TTC549 (cell line): Measurements from ENCODE around the gene SMARCD1.
A peak's percentile ranks its signal among the peaks of the same experiment; 100 is the strongest.
"Not testable (repeated sequence)": the region's sequence is repeated elsewhere in the genome, so short reads cannot be mapped to it uniquely, and the experiment has no call there.

Experiments
- FAIRE-seq: peaks from 2 replicates; lab custom pipeline; 2012; peaks lifted over from hg19 to GRCh38; lab: Jason Lieb, UNC

SMARCD1 gene

DNA sequence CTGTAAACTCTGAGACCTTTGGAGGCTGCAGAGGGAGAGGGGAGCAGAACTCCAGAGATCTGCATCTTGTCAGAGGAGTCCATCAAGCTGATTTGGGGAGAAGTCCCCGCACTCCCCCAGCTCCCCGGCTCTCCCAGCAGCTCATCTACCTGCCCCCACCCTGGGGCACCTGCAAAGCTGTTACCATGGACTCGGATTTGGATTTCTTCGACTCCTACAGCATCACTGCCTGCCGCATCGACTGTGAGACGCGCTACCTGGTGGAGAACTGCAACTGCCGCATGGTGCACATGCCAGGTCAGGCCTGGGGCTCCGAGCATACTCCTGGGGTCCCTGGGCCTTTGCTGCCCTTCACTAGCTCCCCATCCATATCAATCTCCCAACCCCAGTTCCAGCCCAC lies 6.9 kb upstream of the SMARCD1 start:
- no peak for FAIRE-seq

DNA sequence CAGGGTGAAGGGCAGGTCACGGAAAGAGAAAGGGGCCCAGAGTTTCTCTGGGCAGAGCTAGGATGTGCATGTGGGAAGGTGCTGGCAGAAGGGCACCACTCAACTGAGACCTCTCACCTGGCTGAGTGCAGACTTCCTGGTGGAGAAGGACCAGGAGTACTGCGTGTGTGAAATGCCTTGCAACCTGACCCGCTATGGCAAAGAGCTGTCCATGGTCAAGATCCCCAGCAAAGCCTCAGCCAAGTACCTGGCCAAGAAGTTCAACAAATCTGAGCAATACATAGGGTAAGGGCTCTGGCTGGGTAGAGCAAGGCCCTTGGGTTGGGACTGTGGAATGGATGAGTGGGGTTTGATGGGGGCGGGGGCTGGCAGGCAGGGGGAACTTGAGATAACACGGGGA lies 5.4 kb upstream of the SMARCD1 start:
- FAIRE-seq, result no peak

DNA sequence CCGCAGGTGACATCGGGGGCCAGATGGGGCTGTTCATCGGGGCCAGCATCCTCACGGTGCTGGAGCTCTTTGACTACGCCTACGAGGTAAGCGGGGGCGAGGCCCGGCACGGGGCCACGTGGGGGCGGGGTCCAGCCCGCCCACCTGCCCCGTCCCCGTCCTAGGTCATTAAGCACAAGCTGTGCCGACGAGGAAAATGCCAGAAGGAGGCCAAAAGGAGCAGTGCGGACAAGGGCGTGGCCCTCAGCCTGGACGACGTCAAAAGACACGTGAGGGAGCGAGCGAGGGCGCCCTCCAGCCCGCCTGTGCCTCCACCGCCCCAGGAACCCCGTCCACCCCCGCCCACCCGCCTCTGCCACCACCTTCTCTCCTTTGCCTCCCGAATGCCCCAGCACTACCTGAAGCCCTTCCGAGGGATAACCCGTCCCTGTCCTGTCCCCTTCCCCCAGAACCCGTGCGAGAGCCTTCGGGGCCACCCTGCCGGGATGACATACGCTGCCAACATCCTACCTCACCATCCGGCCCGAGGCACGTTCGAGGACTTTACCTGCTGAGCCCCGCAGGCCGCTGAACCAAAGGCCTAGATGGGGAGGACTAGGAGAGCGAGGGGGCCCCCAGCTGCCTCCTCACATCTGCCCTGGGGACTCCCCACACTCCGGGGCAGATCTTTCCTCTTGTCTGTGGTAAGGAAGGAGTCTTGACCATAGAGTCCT lies 3.9 kb upstream of the SMARCD1 start:
- FAIRE-seq, result no peak

DNA sequence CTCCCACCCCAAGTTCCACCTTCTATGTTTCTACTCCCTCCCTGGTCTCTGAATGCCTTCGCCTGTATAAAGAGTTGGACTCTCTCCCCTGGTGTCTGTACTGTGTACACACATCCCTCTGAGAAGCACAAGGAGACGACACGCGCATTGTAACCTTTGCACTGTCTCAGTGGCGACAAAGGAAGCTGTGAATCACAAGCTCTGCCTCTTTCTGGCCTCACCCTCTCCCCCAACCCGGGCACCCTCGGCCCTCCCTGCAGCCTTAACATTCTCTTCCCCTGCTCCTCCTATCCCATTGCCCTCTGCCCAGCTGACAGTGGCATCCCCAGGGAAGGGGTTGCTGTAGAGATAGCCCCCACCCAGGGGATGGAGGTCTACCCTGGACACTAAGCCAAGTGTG lies 2.5 kb upstream of the SMARCD1 start:
- FAIRE-seq, result no peak

DNA sequence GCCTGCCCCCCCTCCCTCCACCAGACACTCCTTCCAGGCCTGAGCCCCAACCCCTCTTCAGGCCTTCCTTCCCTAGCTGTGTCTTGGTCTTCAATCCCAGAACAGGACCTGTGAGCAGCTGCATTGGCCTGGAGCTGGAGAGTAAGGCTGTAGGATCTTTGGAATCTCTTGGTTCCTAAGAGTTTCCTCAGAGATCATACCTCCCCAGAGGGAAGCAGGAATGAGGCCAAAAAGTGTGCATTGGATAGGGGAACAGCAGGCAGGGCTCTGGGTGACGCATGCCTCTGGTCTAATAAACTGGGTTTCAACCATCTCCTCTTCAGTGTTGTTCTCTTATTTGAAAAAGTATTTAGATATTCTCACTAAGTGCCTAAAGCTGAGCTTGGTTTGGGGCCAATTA lies 1.8 kb upstream of the SMARCD1 start:
- no peak for FAIRE-seq

DNA sequence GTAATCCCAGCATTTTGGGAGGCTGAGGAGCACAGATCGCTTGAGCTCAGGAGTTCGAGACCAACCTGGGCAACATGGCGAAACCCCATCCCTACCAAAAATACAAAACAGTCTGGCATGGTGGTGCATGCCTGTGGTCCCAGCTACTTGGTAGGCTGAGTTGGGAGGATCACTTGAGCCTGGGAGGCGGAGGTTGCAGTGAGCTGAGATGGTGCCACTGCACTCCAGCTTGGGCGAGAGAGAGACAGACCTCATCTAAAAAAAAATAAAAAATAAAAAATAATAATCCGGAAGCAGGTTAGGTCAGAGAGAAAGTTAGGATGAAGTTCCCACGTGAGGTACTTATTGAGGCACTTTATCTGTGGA lies 750 bp upstream of the SMARCD1 start:
- not testable (repeated sequence) for FAIRE-seq

DNA sequence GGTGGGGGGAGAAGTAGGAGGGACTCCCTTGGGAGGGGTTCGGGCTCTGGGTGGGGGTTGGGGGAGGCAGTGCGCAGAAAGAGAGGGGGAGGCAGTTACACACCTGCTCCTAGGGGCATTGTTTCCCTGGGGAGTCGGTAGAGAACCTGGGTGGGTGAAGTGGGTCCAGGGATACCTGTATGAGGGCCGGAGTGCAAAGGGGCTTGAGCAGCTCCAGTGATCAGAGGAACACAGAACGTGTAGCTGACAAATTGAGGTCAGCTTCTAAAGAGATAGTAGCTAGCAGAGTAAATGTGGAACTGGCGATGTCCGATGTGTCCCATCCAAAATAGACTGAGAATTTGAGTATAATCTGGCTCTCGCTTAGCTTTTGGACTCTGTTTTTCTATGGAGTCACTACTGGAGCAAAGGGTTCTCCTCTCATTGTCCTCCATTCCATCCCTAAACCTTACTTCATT lies 502 bp downstream of the SMARCD1 start:
- FAIRE-seq, result no peak

DNA sequence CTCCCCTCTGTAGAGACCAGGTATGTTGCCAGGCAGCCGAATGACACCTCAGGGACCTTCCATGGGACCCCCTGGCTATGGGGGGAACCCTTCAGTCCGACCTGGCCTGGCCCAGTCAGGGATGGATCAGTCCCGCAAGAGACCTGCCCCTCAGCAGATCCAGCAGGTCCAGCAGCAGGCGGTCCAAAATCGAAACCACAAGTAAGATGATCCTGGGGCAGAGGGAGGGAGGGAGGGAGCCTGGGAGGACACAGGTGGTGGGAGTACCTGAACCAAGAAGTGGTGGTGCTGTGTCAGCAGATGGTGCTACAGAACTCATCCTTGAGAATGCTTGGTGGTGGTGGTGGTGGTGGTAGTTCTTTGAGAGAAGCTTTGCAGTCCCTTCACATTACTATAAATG lies 1.0 kb downstream of the SMARCD1 start:
- no peak for FAIRE-seq

DNA sequence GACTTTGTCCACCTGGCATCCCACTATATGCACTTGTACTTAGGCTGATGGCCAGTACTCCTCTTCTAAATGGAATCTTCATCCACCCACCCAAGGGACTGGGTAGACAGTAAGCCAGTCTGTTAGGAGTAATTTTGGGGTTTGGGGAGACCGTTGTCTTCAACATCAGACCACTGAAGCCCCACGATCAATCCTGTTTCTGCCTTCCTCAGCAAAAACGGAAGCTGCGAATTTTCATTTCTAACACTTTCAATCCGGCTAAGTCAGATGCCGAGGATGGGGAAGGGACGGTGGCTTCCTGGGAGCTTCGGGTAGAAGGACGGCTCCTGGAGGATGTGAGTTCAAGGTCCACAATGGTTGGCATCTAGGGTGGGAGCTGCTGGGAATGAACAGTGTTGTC lies 2.0 kb downstream of the SMARCD1 start:
- FAIRE-seq, result no peak

DNA sequence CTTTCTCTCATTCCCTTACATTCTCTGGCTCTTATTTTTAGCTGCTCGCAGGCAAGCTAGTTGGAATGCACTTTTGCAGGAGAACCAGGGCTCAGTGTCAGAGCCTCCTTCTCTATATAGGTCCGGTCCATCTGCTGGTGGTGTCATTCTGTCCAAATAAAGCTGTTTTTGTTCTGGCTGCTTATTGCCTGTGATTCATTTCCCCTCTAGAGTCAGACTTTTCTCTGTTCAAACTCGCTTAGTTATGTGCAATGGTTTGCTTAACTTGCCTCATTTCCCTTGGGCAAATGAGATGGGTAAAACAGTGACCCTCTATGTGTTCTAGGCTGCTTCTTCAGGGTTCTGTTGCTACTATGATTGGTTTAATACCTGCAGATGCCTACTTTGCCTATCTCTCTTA lies 2.9 kb downstream of the SMARCD1 start:
- FAIRE-seq, result no peak

DNA sequence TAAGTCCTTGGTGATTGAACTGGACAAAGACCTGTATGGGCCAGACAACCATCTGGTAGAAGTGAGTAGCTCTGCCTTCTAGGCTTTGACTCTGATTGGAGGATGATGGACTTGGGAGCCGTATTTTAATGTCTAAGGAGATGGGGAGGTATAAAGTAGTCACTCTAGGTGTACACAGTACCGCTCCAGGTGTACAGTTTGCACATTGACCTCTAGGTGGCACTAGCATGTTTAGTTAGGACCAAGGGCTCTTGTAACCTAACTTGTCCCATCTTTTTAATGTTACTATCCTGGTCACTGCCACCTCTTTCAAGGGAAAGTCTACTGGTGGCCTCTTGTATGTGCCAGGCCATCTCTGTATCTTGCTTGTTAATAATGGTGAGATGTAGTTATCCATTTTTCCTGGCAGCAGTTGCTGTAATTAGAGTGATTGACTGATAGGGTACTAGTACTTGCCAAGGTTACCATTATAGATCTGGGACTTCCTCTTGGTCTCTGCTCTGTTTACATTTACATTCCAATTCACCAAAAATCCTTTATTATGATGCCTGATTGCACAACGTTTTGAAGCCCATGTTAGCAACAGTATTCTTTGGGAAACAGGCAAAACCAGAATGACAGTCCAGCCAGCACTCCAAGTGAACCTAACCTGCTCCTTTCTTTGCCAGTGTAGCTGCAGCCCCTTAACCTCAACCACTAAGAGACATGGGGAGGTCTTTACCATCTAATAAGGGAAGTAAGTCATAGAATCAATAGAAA lies 3.6 kb downstream of the SMARCD1 start:
- FAIRE-seq, result no peak

DNA sequence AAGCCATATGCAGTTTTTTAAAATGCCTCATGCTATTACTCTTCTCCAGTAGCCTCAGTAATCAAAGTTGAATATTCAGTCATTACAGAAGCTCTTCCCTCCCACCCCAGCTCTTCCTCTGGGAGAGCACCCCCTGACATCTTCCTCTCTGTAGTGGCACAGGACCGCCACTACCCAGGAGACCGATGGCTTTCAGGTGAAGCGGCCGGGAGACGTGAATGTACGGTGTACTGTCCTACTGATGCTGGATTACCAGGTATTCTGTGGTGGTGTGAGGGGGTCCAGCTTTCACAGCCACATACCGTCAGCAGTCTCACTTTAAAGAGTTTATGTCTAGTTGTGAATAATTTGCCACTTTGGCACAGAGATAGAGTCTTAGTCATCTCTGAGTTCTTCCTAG lies 4.6 kb downstream of the SMARCD1 start:
- no peak for FAIRE-seq

DNA sequence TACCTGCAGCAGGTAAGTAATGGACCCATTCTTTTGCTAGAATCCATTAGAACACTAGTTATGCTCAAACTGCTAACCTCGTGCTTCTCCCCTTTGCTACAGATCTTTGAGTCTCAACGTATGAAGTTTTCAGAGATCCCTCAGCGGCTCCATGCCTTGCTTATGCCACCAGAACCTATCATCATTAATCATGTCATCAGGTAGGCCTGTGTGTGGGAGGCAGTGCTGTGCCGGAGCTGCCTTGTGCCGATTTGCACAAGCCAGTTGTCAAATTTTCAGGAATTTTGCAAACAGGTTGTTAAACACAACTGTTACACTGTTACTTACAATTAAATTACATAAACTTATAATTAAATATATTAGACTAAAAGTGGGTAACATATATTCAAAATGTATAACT lies 5.2 kb downstream of the SMARCD1 start:
- no peak for FAIRE-seq

DNA sequence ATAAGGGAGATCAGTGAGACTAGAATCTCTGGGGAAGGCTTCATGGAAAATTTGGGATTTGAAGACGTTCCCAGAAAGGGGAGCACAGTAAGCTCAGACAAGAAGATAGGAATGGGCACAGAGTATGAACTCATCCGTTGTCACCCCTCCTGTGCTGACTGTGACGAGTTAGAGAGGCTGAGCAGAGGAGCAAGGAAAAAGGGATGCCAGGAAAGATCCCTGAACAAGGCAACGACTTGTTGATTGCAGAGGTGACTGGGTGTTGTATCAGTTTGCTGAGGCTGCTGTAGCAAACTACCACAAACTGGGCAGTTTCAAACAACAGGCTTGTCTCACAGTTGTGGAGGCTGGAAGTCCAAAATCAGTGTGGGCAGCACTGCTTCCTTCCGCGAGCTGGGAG lies 12.8 kb downstream of the SMARCD1 start:
- no peak for FAIRE-seq

DNA sequence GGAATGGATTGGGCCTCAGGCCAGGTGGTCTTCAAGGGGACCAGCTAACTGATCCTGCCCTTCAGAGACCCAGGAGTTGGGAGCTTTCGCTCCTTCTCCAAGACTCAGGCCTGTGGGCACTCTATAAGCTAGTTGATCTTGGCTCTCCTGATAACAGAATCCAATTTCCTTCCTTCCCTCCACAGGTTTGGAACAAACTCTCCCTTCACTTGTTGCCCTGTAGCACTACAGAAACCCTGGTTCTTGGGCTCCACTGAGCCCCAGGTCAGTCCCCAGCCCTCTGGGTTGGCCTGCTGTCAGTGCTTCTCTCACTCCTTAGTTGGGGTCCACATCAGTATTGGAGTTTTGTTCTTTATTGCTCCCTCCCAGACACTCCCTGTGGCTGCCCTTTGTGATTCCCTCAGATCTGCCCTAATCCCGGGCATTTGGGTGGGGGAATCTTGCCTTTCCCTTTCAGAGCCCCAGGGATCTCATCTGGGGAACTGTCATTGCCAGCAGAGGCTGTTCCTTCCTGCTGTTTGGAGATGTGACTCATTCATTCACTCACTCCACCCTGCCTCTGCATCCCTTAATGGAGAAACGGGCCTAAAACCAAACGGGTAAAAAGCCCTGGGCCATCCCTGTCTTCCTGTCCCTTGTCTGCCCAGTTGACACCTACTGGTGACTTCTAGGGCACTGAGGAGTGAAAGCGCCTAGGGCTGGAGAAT lies 14.3 kb downstream of the SMARCD1 start:
- no peak for FAIRE-seq

DNA sequence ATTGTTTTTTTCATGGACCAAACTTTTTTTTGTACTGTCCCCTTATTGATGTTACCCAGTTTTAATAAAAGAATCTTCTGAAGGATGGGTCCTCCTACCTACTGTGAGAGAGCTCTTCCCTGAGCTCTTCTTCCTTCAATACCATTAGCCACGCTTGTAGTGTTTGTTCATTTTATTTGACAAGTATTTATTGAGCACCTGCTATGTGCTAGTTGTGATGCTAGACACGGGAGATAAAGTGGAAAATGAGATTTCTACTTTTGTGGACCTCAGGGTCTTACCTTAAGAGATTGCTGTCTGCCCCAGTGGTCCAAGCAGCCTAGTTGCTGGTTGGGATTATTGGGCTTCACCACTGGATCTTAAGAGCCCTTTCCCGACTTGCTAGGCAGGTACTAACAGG lies 15.4 kb downstream of the SMARCD1 start:
- FAIRE-seq, result no peak

DNA sequence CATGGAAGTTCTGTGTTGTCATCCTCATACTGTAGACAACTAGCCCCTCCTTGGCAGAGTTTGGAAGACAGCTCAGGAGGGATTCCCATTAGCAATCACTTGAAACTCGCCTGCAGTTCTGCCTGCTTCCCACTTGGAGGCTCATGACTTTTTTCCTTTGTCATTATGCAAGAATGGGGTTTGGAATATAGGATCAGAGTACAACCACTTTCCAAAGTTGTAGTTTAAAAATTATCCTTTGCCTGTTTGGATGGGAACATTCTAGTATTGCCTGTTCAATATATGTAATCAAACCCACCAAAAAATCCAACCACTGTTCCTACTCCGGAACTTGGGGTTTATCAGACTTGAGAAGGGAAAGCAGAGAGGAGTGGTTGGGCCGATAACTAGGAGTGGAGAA lies 16.5 kb downstream of the SMARCD1 start:
- peak; percentile 74 for FAIRE-seq

DNA sequence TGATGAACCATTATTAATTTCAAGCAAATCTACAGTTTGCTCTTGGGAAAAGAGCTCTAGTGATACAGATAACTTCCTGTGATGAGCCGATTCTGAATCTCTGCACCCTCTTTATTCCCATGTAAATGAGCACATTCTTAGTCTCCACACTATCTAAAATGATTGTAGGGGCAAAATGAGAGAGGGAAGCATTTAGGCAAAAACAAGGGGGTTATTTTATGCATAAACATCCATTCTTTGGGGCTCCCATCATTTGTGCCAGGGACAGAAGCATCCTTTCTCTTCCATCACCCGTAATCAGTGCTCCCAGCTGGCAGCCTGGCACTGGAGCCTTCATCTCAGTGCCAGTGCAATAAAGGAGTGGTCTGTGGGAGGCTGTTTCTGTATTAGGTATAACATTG lies 17.0 kb downstream of the SMARCD1 start:
- FAIRE-seq, result no peak

DNA sequence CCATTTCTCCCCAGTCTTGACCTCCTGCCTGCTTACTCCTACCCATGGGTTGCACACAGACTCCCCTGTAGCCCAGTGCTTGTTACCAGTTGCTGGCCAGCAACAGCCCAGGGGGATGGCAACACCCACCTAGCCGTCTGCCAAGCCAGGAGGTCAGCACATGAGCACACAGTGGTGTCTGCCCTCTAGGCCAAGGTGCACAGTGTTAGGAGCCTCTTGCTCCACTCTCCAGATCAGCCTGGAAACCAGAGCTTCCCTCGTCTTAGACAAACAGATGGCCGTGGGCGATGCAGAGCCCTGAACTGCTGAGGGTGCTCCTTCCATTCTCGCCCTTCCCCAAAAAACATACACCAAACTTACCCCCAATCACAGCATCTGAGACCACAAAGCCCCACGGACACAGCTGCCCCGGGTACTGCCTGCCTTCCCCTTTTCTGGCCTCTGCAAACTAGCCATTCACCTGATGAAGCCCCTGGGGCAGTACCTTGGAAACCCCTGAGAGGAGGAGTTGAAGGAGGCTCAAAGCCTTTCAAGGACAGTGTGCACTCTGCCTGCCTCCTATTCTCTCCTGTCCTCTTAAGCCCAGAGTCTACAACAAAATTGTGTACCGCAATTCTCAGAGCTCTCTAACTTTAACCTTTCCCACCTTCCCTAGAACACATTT lies 17.6 kb downstream of the SMARCD1 start:
- no peak for FAIRE-seq

DNA sequence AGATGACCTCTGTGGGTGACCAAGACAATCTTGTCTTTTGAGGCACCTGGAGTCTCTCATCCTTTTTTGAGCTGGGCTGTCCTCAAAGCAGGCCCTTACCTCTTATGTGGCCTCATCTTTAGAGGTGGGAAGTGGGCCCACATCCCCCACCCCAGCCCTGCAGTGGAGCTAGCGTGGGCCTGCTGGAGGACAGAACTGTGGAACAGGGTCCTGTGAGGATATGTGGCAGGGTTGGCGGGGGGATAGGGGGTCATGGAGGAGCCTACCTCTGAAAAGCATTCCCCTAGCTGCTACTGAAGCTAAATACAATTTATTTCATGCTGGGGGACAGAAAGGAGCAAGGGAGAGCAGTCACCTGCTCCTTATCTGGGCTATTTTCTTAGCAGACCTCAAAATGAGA lies 18.2 kb downstream of the SMARCD1 start:
- FAIRE-seq, result no peak

DNA sequence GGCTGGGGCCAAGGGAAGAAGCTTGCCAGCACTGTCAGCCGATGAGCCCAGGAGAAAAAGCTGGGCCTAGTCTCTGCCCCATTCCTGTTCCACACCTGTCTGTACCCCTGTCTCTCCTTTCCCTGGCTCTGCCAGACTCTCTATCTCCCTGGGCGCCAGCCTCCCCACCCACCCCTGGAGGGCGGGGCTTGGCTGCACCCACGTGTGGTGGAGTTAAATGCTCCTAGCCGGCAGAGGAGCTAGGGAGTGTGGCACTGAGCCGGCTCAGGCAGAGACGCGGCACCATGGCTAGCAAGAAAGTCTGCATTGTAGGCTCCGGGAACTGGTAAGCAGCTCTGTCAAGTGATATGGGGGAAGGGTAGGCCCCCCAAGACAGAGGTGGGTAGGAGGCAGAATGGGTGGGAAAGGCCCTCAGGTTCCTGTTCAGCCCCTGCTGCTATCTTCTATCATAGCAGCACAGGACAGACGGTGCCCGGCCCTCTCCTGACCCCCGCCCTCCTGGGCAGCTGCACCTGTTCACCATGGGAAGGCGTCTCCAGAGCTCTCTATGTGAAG lies 18.7 kb downstream of the SMARCD1 start, which contains the start of gene GPD1:
GPD1 (plus strand) TSS at position 242 of the 555 bp plus-strand sequence; CDS start at position 285, 43 bp downstream.
- FAIRE-seq, result no peak
